Measurements from ENCODE around the gene LRRK2.

DNA sequence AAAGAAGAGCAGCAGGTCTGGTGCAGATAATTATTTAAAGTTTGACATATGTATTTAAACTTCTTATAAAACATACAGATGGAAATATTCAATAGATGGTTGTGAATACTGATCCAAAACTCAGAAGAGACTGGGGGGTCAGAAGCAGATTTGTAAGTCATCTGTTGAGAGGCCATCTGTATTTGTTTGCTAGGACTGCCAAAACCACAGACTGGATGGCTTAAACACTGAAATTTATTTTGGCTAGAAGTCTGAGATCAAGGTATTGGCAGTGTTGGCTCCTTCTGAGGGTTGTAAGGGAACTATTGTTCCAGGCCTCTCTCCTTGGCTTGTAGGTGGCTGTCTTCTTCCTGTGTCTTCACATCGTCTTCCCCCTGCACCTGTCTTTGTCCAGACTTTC is 153.9 kb downstream of the LRRK2 start:
- TF ChIP-seq POLR2A (IDR thresholded peaks at IDR 0.05) (no peak), CTCF (IDR thresholded peaks at IDR 0.05) (no peak)
